ENCODE measurements around the gene ACOT4.
"Not testable (repeated sequence)": the region's sequence is repeated elsewhere in the genome, so short reads cannot be mapped to it uniquely, and the experiment has no call there.

Gene ACOT4, protein sequence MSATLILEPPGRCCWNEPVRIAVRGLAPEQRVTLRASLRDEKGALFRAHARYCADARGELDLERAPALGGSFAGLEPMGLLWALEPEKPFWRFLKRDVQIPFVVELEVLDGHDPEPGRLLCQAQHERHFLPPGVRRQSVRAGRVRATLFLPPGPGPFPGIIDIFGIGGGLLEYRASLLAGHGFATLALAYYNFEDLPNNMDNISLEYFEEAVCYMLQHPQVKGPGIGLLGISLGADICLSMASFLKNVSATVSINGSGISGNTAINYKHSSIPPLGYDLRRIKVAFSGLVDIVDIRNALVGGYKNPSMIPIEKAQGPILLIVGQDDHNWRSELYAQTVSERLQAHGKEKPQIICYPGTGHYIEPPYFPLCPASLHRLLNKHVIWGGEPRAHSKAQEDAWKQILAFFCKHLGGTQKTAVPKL

DNA sequence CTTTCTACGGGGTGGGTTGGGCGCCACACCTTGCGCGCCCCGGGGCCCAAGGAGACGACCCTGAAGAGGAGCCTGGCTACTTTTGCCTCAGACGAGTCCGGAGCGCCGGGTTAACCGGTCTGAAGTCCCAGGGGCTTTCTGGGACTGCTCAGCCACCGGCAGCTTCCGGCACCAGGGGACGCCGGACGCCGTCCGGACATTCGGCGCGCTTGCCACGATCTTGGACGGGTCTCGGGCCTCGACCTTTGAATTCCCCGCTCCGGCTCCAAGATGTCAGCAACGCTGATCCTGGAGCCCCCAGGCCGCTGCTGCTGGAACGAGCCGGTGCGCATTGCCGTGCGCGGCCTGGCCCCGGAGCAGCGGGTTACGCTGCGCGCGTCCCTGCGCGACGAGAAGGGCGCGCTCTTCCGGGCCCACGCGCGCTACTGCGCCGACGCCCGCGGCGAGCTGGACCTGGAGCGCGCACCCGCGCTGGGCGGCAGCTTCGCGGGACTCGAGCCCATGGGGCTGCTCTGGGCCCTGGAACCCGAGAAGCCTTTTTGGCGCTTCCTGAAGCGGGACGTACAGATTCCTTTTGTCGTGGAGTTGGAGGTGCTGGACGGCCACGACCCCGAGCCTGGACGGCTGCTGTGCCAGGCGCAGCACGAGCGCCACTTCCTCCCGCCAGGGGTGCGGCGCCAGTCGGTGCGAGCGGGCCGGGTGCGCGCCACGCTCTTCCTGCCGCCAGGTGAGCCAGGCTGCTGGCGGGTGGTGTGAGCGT, at the start of gene ACOT4:
TSS of gene ACOT4 (plus strand) at position 184 of the 760 bp plus-strand sequence. CDS start at position 271, 87 bp downstream.
- peak; percentile 42 for DNase-seq

DNA sequence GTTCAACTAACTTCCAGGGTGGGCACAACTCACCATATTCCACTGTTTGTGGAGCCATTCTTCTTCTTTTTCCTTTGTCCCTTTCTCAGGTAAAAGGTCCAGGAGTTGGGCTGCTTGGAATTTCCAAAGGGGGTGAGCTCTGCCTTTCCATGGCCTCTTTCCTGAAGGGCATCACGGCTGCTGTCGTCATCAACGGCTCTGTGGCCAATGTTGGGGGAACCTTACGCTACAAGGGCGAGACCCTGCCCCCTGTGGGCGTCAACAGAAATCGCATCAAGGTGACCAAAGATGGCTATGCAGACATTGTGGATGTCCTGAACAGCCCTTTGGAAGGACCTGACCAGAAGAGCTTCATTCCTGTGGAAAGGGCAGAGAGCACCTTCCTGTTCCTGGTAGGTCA, 48.7 kb upstream of the ACOT4 start:
- DNase-seq = not testable (repeated sequence)

DNA sequence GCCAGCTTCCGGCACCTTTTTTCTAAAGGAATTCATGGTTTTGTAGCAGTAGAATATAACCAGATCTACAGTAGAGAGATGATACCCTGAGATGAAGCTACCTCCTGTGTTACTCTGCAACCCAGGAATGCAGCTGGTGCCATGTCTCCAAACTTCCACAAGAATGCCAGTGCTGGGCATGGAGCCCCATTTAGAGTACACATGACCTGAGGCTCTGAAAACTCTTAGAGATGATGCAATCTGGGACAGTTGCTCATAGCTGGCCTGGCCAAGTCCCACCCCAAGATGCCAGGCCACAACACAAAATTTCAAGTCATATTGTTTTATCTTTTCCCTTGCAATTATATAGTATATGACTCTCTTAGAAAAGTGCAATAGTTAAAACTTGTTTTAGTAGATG, 46.3 kb upstream of the ACOT4 start:
- DNase-seq = not testable (repeated sequence)

DNA sequence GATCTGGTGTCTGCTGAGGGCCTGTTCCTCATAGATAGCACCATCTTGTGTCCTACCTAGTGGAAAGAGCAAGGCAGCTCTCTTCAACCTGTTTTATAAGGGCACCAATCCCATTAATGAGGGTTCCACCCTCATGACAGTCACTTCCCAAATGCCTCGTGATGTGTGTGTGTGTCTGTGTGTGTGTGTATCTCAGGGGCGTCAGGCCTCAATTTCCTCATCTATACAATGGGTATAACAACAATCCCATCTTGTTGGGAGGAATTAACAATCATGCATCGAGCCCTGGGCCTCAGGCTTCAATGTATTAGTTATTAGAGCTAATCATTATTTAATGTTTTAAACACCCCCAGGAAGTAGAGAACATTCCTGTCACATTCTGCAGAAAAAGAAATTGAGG, 42.6 kb upstream of the ACOT4 start:
- DNase-seq = not testable (repeated sequence)

DNA sequence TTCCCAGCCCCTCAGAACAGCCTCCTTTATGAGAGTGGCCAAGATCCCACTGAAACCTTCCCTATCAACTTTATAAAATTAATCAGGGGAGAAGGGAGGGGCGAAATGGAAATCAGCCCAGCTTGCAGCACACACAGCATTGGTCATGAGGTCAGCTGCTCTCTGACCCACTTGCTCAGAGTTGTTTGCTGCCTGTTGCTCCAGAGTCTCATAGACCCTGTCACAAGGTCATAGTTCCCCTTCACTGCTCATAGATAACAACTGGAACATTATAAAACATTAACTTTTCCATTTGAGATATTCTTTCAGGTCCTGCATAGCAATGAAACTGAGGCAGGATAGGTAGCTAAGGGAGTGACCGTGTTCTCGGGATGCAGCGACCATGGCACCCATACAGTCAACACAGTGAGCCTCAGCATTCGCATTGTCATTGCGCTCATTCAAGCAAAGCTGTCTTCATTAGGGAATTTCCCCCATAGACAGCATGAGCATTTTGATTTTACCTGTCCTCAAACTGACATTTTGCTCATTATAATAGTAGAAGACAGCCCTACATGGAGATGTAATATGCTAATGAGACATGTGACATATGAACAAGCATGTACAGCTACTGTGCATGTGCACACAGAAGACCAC, 41.7 kb upstream of the ACOT4 start:
- not testable (repeated sequence) for DNase-seq

DNA sequence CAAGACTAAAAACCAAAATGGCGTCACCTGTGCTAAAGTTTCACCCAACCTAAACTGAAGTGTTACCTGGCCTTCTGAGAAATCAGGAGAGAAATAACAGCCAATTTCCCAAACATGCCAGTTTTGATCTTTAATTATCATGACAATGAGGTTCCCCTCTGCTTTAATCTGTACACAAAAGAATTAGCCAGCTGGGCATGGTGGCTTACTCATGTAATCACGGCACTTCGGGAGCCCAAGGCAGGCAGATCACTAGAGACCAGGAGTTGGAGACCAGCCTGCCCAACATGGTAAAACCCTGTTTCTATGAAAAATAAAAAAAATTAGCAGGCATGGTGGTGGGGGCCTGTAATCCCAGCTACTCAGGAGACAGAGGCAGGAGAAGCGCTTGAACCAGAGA, 37.8 kb upstream of the ACOT4 start:
- no peak for DNase-seq

DNA sequence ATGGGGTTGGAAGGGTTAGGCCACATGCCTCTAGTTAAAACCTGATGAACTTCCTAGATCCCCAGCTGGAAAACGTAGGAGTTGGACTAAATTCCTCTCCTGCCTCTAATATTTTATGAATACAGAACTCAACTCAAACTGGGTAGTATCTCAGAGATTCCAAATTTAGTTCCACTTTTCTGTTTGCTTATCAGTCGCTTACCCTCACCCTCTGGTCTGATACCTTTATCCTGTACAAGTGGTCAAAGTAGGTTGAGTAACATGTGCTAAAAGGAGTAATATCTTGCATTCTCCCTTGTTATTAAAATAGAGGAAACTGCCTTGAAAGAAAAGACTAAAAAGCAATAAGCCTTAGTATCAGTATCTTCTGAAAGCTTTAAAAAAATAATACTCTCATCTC, 34.5 kb upstream of the ACOT4 start:
- DNase-seq = not testable (repeated sequence)

DNA sequence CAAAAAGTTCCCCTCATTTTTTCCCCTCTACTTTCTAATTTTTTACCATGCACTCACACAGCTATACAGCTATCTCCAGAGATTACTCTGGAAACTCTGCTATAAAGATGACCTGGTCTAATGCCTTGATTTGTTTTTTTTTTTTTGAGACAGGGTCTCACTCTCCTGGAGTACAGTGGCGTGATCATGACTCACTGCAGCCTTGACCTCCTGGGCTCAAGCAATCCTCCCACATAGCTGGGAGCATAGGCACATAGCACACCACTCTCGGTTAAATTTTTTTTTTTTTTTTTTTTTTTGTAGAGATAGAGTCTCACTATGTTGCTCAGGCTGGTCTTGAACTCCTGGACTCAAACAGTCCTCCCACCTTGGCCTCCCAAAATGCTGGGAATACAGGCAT, 33.4 kb upstream of the ACOT4 start:
- DNase-seq = not testable (repeated sequence)

DNA sequence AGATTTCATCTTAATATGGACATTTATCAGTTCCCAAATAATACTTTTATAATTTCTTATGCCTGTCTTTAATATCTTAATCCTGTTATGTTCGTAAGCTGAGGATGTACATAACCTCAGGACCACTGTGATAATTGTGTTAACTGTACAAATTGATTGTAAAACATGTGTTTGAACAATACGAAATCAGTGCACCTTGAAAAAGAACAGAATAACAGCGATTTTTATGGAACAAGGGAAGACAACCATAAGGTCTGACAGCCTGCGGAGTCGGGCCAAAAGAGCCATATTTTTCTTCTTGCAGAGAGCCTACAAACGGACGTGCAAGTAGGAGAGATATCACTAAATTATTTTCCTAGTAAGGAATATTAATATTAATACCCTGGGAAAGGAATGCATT, 29.4 kb upstream of the ACOT4 start:
- DNase-seq = not testable (repeated sequence)

DNA sequence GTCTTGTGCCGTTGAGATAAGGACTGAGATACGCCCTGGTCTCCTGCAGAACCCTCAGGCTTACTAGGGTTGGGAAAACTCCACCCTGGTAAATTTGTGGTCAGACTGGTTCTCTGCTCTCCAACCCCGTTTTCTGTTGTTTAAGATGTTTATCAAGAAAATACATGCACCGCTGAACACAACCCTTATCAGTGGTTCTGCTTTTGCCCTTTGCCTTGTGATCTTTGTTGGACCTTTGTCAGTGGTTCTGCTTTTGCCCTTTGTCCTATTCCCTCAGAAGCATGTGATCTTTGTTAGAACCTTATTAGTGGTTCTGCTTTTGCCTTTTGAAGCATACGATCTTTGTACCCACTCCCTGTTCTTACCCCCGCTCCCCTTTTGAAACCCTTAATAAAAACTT, 29.0 kb upstream of the ACOT4 start:
- DNase-seq = not testable (repeated sequence)

DNA sequence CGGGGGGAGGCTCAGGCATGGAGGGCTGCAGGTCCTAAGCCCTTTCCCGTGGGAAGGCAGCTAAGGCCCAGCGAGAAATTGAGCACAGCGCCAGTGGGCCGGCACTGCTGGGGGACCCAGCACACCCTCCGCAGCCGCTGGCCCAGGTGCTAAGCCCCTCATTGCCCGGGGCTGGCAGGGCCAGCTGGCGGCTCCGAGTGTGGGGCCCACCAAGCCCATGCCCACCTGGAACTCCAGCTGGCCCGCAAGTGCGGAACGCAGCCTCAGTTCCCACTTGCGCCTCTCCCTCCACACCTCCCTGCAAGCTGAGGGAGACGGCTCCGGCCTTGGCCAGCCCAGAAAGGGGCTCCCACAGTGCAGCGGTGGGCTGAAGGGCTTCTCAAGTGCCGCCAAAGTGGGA, 25.2 kb upstream of the ACOT4 start:
- DNase-seq = not testable (repeated sequence)

DNA sequence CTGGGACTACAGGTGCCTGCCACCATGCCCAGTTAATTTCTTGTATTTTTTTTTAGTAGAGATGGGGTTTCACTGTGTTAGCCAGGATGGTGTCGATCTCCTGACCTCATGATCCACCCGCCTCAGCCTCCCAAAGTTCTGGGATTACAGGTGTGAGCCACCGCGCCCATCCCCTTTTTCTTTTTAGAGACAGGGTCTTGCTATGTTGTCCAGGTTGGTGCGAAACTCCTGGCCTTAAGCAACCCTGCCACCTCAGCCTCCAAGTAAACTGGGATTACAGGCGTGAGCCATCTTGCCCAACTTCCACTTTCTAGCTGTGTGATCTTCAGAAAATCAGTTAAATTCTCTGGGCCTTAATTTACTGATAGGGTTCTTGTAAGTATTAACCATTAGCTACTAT, 24.7 kb upstream of the ACOT4 start:
- DNase-seq = not testable (repeated sequence)

DNA sequence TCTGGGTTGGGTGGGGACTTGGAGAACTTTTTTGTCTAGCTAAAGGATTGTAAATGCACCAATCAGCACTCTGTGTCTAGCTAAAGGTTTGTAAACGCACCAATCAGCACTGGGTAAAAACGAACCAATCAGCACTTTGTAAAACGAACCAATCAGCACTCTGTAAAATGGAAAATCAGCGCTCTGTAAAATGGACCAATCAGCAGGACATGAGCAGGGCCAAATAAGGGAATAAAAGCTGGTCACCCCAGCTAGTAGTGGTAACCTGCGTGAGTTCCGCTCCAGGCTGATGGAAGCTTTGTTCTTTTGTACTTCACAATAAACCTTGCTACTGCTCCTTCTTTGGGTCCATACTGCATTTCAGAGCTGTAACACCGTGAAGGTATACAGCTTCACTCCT, 24.3 kb upstream of the ACOT4 start:
- no peak for DNase-seq

DNA sequence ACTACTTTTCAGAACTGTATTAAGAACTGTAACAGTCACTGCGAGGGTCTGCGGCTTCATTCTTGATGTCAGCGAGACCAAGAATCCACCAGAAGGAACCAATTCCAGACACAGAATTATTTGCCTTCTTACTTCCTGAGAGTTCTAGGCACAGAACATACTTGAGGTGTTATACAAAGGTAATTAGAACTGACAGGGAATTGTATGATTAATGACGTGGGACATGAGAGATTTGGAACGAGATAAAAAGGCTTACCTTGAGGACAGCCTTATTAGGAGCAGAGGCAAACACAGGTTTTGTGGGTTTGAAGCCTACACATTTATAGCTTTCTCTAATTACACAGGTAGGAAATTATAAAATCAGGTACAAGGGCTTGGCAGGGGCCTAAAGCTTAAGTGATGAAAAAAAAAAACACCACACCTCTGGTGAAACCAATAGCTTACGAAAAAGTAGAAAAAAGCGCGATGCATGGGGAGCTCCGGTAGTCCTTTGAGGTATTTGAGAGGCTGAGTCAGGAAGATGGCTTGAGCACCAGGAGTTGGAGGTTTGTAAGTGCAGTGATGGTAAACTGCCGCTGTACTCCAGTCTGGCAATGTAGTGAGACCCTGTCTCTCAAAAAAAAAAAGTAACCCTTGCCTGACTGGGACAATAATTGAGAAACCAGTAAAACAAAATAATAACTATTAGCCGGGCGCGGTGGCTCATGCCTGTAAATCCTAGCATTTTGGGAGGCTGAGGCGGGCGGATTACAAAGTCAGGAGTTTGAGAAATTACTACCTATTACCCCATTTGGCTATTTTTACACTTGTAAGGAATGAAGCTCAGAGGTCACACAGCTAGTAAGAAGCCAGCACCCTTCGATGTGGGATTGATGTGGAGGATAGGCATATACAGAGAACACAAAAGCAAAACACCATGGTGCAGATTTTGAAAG, 23.5 kb upstream of the ACOT4 start:
- DNase-seq = no peak

DNA sequence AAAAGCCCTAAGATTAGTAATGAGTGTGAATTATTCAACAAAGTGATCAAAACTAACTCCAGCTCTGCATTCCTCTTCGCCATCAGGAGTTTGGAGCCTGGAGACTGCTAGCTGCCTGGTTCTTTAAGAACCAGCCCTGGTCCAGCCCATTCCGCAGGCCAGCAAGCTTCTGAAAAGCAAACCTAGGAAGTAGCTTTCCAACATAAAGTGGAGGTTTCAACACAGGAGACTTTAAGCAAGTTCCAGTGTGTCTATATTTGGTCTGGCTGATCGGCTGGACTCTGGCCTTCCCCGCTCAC, 22.8 kb upstream of the ACOT4 start:
- DNase-seq = not testable (repeated sequence)

DNA sequence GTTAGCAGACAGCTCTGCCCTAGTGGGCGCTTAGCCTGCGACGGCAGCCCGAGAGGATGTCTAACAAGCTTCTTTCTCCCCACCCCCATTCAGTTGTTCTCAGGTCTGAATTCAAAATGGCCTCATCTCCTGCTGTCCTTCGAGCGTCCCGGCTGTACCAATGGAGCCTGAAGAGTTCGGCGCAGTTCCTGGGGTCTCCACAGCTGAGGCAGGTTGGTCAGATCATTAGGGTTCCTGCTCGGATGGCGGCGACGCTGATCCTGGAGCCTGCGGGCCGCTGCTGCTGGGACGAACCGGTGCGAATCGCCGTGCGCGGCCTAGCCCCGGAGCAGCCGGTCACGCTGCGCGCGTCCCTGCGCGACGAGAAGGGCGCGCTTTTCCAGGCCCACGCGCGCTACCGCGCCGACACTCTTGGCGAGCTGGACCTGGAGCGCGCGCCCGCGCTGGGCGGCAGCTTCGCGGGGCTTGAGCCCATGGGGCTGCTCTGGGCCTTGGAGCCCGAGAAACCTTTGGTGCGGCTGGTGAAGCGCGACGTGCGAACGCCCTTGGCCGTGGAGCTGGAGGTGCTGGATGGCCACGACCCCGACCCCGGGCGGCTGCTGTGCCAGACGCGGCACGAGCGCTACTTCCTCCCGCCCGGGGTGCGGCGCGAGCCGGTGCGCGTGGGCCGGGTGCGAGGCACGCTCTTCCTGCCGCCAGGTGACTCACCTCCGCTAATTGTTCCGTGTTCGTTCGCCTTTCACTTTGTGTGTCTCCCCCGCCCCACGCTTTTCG, 22.3 kb upstream of the ACOT4 start, which contains the start of gene ACOT2:
TSS of gene ACOT2 (plus strand) at position 29 of the 774 bp plus-strand sequence. CDS start at position 57, 28 bp downstream.
- DNase-seq = peak; percentile 41

DNA sequence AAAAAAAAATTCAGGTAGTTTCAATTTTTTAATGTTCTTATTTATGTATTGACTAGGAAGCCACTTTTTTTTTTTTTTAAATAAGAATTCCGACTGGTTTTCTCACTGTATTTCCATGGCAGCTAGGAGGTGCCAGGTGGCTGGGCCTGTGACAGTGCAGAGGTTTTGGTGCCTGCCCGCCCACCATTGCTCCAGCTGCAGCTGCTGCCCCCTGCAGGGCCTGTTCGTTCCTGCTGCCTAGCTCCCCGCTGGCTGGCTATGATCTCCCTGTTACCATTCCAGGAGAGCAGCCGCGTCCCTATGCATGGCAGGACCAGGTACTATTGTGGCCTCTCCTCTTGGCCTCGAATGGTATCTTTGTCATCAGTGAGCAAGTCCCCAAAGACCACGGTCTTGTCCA, 20.8 kb upstream of the ACOT4 start:
- not testable (repeated sequence) for DNase-seq

DNA sequence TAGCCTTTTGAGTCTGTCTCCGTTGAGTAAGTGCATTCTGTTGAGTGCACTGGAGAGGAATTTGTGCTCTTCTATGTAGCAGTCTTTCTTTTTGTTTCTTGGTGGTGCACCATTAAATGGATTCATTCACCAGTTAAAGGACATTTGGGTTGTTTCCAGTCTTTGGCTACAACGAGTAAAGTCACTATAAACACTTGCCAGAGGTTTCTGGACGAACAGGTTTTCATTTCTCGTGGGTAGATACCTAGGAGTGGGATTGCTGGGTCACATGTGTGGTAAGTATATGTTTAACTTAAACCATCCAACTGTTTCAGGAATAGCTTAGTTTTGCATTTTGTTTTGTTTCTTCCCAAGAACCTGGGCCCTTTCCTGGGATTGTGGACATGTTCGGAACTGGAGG, 18.6 kb upstream of the ACOT4 start:
- not testable (repeated sequence) for DNase-seq

DNA sequence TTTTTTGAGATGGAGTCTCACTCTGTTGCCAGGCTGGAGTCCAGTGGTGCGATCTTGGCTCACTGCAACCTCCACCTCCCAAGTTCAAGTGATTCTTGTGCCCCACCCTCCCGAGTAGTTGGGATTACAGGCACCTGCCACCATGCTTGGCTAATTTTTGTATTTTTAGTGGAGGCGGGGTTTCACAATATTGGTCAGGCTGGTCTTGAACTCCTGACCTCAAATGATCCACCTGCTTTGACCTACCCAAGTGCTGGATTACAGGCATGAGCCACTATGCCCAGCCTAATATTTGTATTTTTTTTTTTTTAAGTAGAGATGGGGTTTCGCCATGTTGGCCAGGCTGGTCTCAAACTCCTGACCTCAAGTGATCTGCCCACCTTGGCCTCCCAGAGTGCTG, 17.9 kb upstream of the ACOT4 start:
- not testable (repeated sequence) for DNase-seq

DNA sequence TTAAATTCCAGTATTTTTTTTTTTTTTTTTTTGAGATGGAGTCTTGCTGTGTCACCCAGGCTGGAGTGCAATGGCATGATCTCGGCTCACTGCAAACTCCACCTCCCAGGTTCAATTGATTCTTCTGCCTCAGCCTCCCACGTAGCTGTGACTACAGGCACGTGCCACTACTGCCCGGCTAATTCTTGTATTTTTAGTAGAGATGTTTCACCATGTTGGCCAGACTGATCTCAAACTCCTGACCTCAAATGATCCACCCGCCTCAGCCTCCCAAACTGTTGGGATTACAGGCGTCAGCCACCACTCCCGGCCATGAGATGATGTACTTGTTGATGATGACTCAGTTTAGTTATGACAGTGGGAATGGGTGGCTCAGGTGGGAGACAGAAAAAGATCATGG, 17.4 kb upstream of the ACOT4 start:
- not testable (repeated sequence) for DNase-seq

DNA sequence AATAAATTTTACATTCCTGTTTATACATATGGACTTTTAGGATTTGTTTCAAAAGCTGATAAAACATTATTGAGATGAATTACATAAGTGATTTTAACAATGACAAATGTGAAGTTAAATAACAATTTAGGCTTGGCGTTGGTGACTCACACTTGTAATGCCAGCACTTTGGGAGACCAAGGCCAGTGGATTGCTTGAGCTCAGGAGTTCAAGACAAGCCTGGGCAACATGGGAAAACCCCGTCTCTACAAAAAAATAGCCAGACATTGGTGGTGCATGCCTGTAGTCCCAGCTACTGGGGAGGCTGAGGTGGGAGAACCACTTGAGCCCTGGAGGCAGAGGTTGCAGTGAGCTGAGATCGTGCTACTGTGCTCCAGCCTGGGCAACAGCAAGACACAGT, 15.3 kb upstream of the ACOT4 start:
- no peak for DNase-seq

DNA sequence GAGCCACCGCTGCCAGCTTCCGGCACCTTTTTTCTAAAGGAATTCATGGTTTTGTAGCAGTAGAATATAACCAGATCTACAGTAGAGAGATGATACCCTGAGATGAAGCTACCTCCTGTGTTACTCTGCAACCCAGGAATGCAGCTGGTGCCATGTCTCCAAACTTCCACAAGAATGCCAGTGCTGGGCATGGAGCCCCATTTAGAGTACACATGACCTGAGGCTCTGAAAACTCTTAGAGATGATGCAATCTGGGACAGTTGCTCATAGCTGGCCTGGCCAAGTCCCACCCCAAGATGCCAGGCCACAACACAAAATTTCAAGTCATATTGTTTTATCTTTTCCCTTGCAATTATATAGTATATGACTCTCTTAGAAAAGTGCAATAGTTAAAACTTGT, 14.5 kb upstream of the ACOT4 start:
- not testable (repeated sequence) for DNase-seq

Measured in RPMI8226 (cell line).